K562 (cell line): Measurements from ENCODE around the gene TAF11. TPM values are rescaled to one million over a fixed set of nuclear protein-coding genes. Genes with fewer than 3 reads are reported as not detected.

ENCODE experiments used
- CCNT2 ChIP-seq: IDR thresholded peaks from 2 replicates; pipeline ENCODE4 v1.6.1; 2011; ENCODE audit warnings: borderline replicate concordance, low read depth, mild to moderate bottlenecking, moderate library complexity, mixed read lengths, low read length; ENCODE audit not compliant: insufficient read length; ENCODE audit errors: extremely low read depth
- CEBPG ChIP-seq, 3 experiments: fragments of 200-800 bp in 1 of 3; sonication (Bioruptor generic) in 1 of 3; sonication (generic) in 1 of 3; formaldehyde crosslinking in 1 of 3; IDR thresholded peaks in 2 of 3; conservative IDR thresholded peaks in 1 of 3; 2 replicates each; pipeline versions ENCODE4 v1.6.1 to v1.8.0; 2016 to 2022; ENCODE audit warnings: missing compliant biosample characterization in 2 of 3, missing genetic modification characterization in 2 of 3, mild to moderate bottlenecking in 1 of 3, missing genetic modification reagents in 1 of 3
- ESRRB ChIP-seq: fragments of 250-450 bp; sonication (Bioruptor Pico); IDR thresholded peaks from 2 replicates; pipeline ENCODE4 v1.5.0; 2020; ENCODE audit warnings: mild to moderate bottlenecking, moderate library complexity, borderline replicate concordance
- HDAC8 ChIP-seq: fragments of 450-650 bp; IDR thresholded peaks from 2 replicates; pipeline ENCODE4 v1.6.1; 2016; ENCODE audit warnings: mild to moderate bottlenecking, missing genetic modification characterization, moderate library complexity, missing compliant biosample characterization
- IRF2 ChIP-seq: sonication (generic); formaldehyde crosslinking; IDR thresholded peaks from 2 replicates; pipeline ENCODE4 v1.8.1; 2022; ENCODE audit warnings: mild to moderate bottlenecking, missing genetic modification reagents
- MAFF ChIP-seq: IDR thresholded peaks from 2 replicates; pipeline ENCODE4 v1.6.1; 2012; ENCODE audit warnings: low read length, improper control_type of control experiment
- TARDBP ChIP-seq: fragments of 450-650 bp; IDR thresholded peaks from 2 replicates; pipeline ENCODE4 v1.6.1; 2016
- YY1 ChIP-seq, 3 experiments: IDR thresholded peaks; 2 replicates each; pipeline ENCODE4 v1.6.1; 2011; ENCODE audit warnings: low read length in 2 of 3, mild to moderate bottlenecking in 2 of 3, moderate library complexity in 2 of 3, borderline replicate concordance in 1 of 3, control low read depth in 1 of 3, low read depth in 1 of 3; ENCODE audit not compliant: insufficient read depth in 3 of 3, insufficient replicate concordance in 2 of 3, control insufficient read depth in 1 of 3, insufficient read length in 1 of 3; ENCODE audit errors: extremely low read depth in 1 of 3
- ZNF217 ChIP-seq: sonication (generic); formaldehyde crosslinking; IDR thresholded peaks from 2 replicates; pipeline ENCODE4 v1.8.0; 2022; ENCODE audit warnings: mild to moderate bottlenecking, missing genetic modification reagents
- ZNF318 ChIP-seq, 2 experiments: fragments of 450-650 bp; IDR thresholded peaks; 2 replicates each; pipeline ENCODE4 v1.6.1; 2016; ENCODE audit warnings: mild to moderate bottlenecking in 2 of 2, borderline replicate concordance in 1 of 2, low read depth in 1 of 2, moderate library complexity in 1 of 2
- ZNF511 ChIP-seq: sonication (generic); formaldehyde crosslinking; IDR thresholded peaks from 2 replicates; pipeline ENCODE4 v1.8.0; 2022; ENCODE audit warnings: mild to moderate bottlenecking, missing genetic modification reagents
- ZNF512 ChIP-seq: IDR thresholded peaks from 2 replicates; pipeline ENCODE4 v1.6.1; 2016; ENCODE audit warnings: missing genetic modification characterization, missing compliant biosample characterization
- polyA plus RNA-seq, 8 experiments: library from polyadenylated mRNA; depleted of rRNA in 4 of 8; stranded (reverse) in 5 of 8; unstranded in 3 of 8; fragments of >200 nt; fragmentation: Nextera tagmentation in 2 of 8; fragmentation: Illumina TruSeq in 1 of 8; extraction: Ambion mirVana in 2 of 8; extraction: Trizol in 1 of 8; gene quantifications; 2 replicates each; pipeline versions ENCODE4 v1.2.1 to v1.2.3, GENCODE V29; 2011 to 2014; ENCODE audit warnings: inconsistent platforms in 1 of 8, missing spikeins in 1 of 8
- total RNA-seq, 7 experiments: library from RNA; depleted of rRNA in 6 of 7; stranded (reverse); fragments of >200 nt in 6 of 7; fragmentation: Illumina TruSeq in 2 of 7; extraction: Trizol in 2 of 7; gene quantifications; 2 replicates each; pipeline versions ENCODE4 v1.2.1 to v1.2.3, GENCODE V29; 2011 to 2021; ENCODE audit warnings: low replicate concordance in 1 of 7

Gene TAF11
- total and polyA plus RNA-seq, 9 of the 15 experiments (the other 6 are each of a cell fraction or from before 2014, with no cell fraction given) = 40.9 to 91.9 (median 71.9) TPM

- TF ChIP-seq ZNF318 (IDR thresholded peaks at IDR 0.05; ENCODE audit: borderline replicate concordance in 1 of 2, low read depth in 1 of 2) = no peak
- peak; percentile 30; the same call in 1 of the 2 replicates for TF ChIP-seq CEBPG (CRISPR knock-in tag; IDR thresholded peaks at IDR 0.05)
- peak; percentile 94 for TF ChIP-seq CEBPG (tag; conservative IDR thresholded peaks at IDR 0.05 in 1 of 2, IDR thresholded peaks at IDR 0.05 in 1 of 2)
- TF ChIP-seq HDAC8 (tag) = no peak
- TF ChIP-seq MAFF = no peak
- no peak for TF ChIP-seq ZNF511 (CRISPR knock-in tag)
- TF ChIP-seq IRF2 (CRISPR knock-in tag) = no peak
- no peak for TF ChIP-seq TARDBP
- TF ChIP-seq CCNT2 = no peak
- TF ChIP-seq ESRRB (CRISPR knock-in tag) = no peak
- no peak for TF ChIP-seq ZNF512
- no peak for TF ChIP-seq ZNF217 (CRISPR knock-in tag)
- no peak for TF ChIP-seq YY1 (IDR thresholded peaks at IDR 0.05; ENCODE audit: borderline replicate concordance in 1 of 3, control insufficient read depth in 1 of 3, extremely low read depth in 1 of 3, insufficient read depth in 3 of 3, insufficient read length in 1 of 3, insufficient replicate concordance in 2 of 3, low read depth in 1 of 3, low read length in 2 of 3)
These were observed 52.9 kb downstream of the TAF11 start (continued) for GRCh38 chr6:34834789-34835518.
